H1 (cell line): ENCODE measurements around the gene IL22RA2. TPM values are rescaled to one million over a fixed set of nuclear protein-coding genes. Genes with fewer than 3 reads are reported as not detected.

Source experiments
- CTCF ChIA-PET: fragments of 300-600 bp; sonication (Branson Sonifier 250); formaldehyde crosslinking; loops from one replicate; lab custom pipeline; 2021; ENCODE audit not compliant: partially characterized antibody; lab: Charles Lee
- POLR2A ChIA-PET: fragments of 300-600 bp; sonication (Branson Sonifier 250); formaldehyde crosslinking; loops from one replicate; lab custom pipeline; 2021; ENCODE audit warnings: inconsistent platforms; ENCODE audit not compliant: partially characterized antibody; lab: Charles Lee
- DNase-seq, 2 experiments: peaks; one replicate each; pipeline versions ENCODE4 v3.0.0 to v3.0.0-alpha.2; 2010 to 2022; ENCODE audit warnings: low spot score in 2 of 2, low read depth in 1 of 2, mixed read lengths in 1 of 2
- FAIRE-seq: peaks from 2 replicates; lab custom pipeline; 2011; peaks lifted over from hg19 to GRCh38; lab: Jason Lieb, UNC
- H2AFZ ChIP-seq: 2 replicates; pipeline ENCODE4 v1.8.1; 2012; ENCODE audit warnings: low read length, inconsistent platforms
- H2AK5ac ChIP-seq: 2 replicates; pipeline ENCODE4 v1.6.1; 2013; ENCODE audit warnings: low read depth, low read length
- H2BK120ac ChIP-seq: replicated peaks from 2 replicates; pipeline ENCODE3; 2013; ENCODE audit warnings: low read depth, low read length, inconsistent platforms
- H2BK12ac ChIP-seq: 2 replicates; pipeline ENCODE4 v1.6.1; 2013; ENCODE audit warnings: low read depth, low read length
- H2BK15ac ChIP-seq: 2 replicates; pipeline ENCODE4 v1.6.1; 2013; ENCODE audit warnings: low read length
- H2BK20ac ChIP-seq: 2 replicates; pipeline ENCODE4 v1.6.1; 2013; ENCODE audit warnings: low read length
- H2BK5ac ChIP-seq: 2 replicates; pipeline ENCODE4 v1.6.1; 2013; ENCODE audit warnings: low read depth, low read length
- H3K14ac ChIP-seq: 2 replicates; pipeline ENCODE4 v1.6.1; 2013; ENCODE audit warnings: inconsistent platforms; ENCODE audit not compliant: insufficient read length
- H3K18ac ChIP-seq: 2 replicates; pipeline ENCODE4 v1.6.1; 2013; ENCODE audit warnings: low read length; ENCODE audit errors: extremely low read depth
- H3K23ac ChIP-seq: 2 replicates; pipeline ENCODE4 v1.6.1; 2013; ENCODE audit warnings: inconsistent platforms; ENCODE audit not compliant: insufficient read length
- H3K23me2 ChIP-seq: 2 replicates; pipeline ENCODE4 v1.6.1; 2013; ENCODE audit warnings: low read depth, low read length
- H3K27ac ChIP-seq: 2 replicates; pipeline ENCODE4 v1.6.1; 2011; ENCODE audit warnings: low read depth, low read length, inconsistent platforms
- H3K27me3 ChIP-seq, 4 experiments: replicated peaks in 1 of 4; 1 replicate in 1 of 4; 2 replicates in 3 of 4; pipeline versions ENCODE4 v1.6.1 to v1.8.1; 2011 to 2013; ENCODE audit warnings: low read length in 3 of 4, mild to moderate bottlenecking in 3 of 4, inconsistent platforms in 2 of 4, mixed read lengths in 2 of 4, moderate library complexity in 1 of 4; ENCODE audit not compliant: control insufficient read depth in 3 of 4, insufficient read depth in 3 of 4; ENCODE audit errors: extremely low read depth in 1 of 4
- H3K36me3 ChIP-seq, 4 experiments: 2 replicates each; pipeline versions ENCODE4 v1.6.1 to v1.8.1; 2011 to 2013; ENCODE audit warnings: mild to moderate bottlenecking in 4 of 4, low read length in 3 of 4, moderate library complexity in 2 of 4, control low read depth in 1 of 4, inconsistent platforms in 1 of 4; ENCODE audit not compliant: insufficient read depth in 4 of 4, control insufficient read depth in 2 of 4
- H3K4ac ChIP-seq: replicated peaks from 2 replicates; pipeline ENCODE3; 2013; ENCODE audit warnings: low read length, low read depth, mixed read lengths, inconsistent platforms; ENCODE audit not compliant: insufficient read length
- H3K4me1 ChIP-seq, 4 experiments: replicated peaks in 1 of 4; 1 replicate in 1 of 4; 2 replicates in 3 of 4; pipeline versions ENCODE4 v1.6.1 to v1.8.1; 2011 to 2013; ENCODE audit warnings: low read length in 3 of 4, inconsistent platforms in 2 of 4, mixed read lengths in 1 of 4; ENCODE audit not compliant: insufficient read depth in 4 of 4, control insufficient read depth in 3 of 4
- H3K4me2 ChIP-seq, 2 experiments: 2 replicates each; pipeline versions ENCODE4 v1.6.1 to v1.8.1; 2011 to 2013; ENCODE audit warnings: low read depth in 2 of 2, low read length in 2 of 2, control low read depth in 1 of 2, inconsistent platforms in 1 of 2, mild to moderate bottlenecking in 1 of 2; ENCODE audit not compliant: insufficient read depth in 1 of 2
- H3K4me3 ChIP-seq, 4 experiments: fragments of 200-600, 300-600 bp in 1 of 4; sonication (generic), shearing (Covaris generic), sonication (Bioruptor Twin) in 1 of 4; 2 replicates each; pipeline versions ENCODE4 v1.5.1 to v1.8.1; 2011 to 2016; ENCODE audit warnings: low read length in 4 of 4, low read depth in 3 of 4, control low read depth in 2 of 4, inconsistent platforms in 2 of 4, mild to moderate bottlenecking in 2 of 4, mixed read lengths in 1 of 4, moderate library complexity in 1 of 4; ENCODE audit not compliant: insufficient read depth in 2 of 4; ENCODE audit errors: extremely low read depth in 1 of 4
- H3K56ac ChIP-seq: replicated peaks from 2 replicates; pipeline ENCODE3; 2013; ENCODE audit warnings: low read depth, mild to moderate bottlenecking, mixed read lengths, low read length, inconsistent platforms; ENCODE audit not compliant: insufficient read length
- H3K79me1 ChIP-seq: 2 replicates; pipeline ENCODE4 v1.6.1; 2013; ENCODE audit warnings: low read depth, low read length, control low read depth
- H3K79me2 ChIP-seq, 2 experiments: 2 replicates each; pipeline versions ENCODE4 v1.6.1 to v1.8.1; 2012 to 2013; ENCODE audit warnings: low read length in 2 of 2, mild to moderate bottlenecking in 2 of 2, inconsistent platforms in 1 of 2; ENCODE audit not compliant: insufficient read depth in 2 of 2, control insufficient read depth in 1 of 2
- H3K9ac ChIP-seq, 4 experiments: replicated peaks in 1 of 4; 1 replicate in 1 of 4; 2 replicates in 3 of 4; pipeline versions ENCODE4 v1.6.1 to v1.8.1; 2011 to 2013; ENCODE audit warnings: low read depth in 3 of 4, low read length in 3 of 4, control low read depth in 2 of 4, mild to moderate bottlenecking in 2 of 4, moderate library complexity in 2 of 4, inconsistent platforms in 1 of 4; ENCODE audit errors: extremely low read depth in 1 of 4
- H3K9me3 ChIP-seq, 2 experiments: 2 replicates each; pipeline versions ENCODE4 v1.6.1 to v1.8.1; 2012 to 2013; ENCODE audit warnings: mild to moderate bottlenecking in 2 of 2, moderate library complexity in 2 of 2, control low read depth in 1 of 2, inconsistent platforms in 1 of 2, low read depth in 1 of 2, low read length in 1 of 2, mixed read lengths in 1 of 2; ENCODE audit not compliant: insufficient read depth in 2 of 2
- H4K20me1 ChIP-seq, 2 experiments: replicated peaks in 1 of 2; 2 replicates each; pipeline versions ENCODE3 to v1.8.1; 2011 to 2013; ENCODE audit warnings: inconsistent platforms in 2 of 2, low read length in 2 of 2, mild to moderate bottlenecking in 1 of 2; ENCODE audit not compliant: insufficient read depth in 2 of 2, control insufficient read depth in 1 of 2
- H4K5ac ChIP-seq: 2 replicates; pipeline ENCODE4 v1.6.1; 2013; ENCODE audit warnings: low read length, low read depth, mixed read lengths, inconsistent platforms; ENCODE audit not compliant: insufficient read length
- H4K8ac ChIP-seq: 2 replicates; pipeline ENCODE4 v1.8.0; 2013; ENCODE audit warnings: mild to moderate bottlenecking, moderate library complexity, low read length, inconsistent platforms; ENCODE audit not compliant: insufficient read depth; ENCODE audit errors: extremely low read depth
- H4K91ac ChIP-seq: replicated peaks from 2 replicates; pipeline ENCODE3; 2013; ENCODE audit warnings: low read length, mixed read lengths, inconsistent platforms; ENCODE audit not compliant: insufficient read length
- WGBS, 2 experiments: shearing (Covaris generic) in 1 of 2; methylation state at CpG; one replicate each; pipeline versions ENCODE4 v1.1.6 to v1.1.7; 2013 to 2015; ENCODE audit warnings: low lambda C conversion rate in 2 of 2, mixed read lengths in 2 of 2, inconsistent platforms in 1 of 2, low coverage in 1 of 2, missing lambda C conversion rate in 1 of 2; ENCODE audit not compliant: insufficient replicate concordance in 2 of 2, insufficient coverage in 1 of 2, insufficient read length in 1 of 2; ENCODE audit errors: extremely low coverage in 1 of 2, missing lambda C conversion rate in 1 of 2; 5-methylcytosine and 5-hydroxymethylcytosine counted together
- polyA plus RNA-seq, 7 experiments: library from polyadenylated mRNA; depleted of rRNA in 3 of 7; stranded (reverse) in 5 of 7; unstranded in 2 of 7; fragments of >200 nt in 5 of 7; fragments of 200-250 nt in 2 of 7; gene quantifications; 1 replicate in 5 of 7; 2 replicates in 1 of 7; 4 replicates in 1 of 7; pipeline versions ENCODE4 v1.2.1 to v1.2.3, GENCODE V29; 2011 to 2013; ENCODE audit warnings: missing spikeins in 2 of 7, mixed read lengths in 2 of 7
- total RNA-seq: library from RNA; stranded (reverse); fragmentation: NEBNext Ultra II Directional; extraction: Animal tissue kit (Norgen Biotek cat#: 25700); gene quantifications from 2 replicates; pipeline ENCODE4 v1.2.1, GENCODE V29; 2021

Gene IL22RA2
- total and polyA plus RNA-seq, 2 of the 8 experiments (the other 6 are each of a cell fraction or from before 2014, with no cell fraction given) = not detected

- 0 out of 2 replicates have a peak, but pooled peaks cover 3% of the 10 kb centered on the region for H3K23me2 ChIP-seq
- peaks cover 2 to 7% of the 10 kb centered on the region in 2 experiments for H4K20me1 ChIP-seq
- peaks cover 14% of the 10 kb centered on the region for H3K79me1 ChIP-seq
- no peak overlapping the region for H3K18ac ChIP-seq
- no peak overlapping the region for H3K4ac ChIP-seq
- no peak overlapping the region for H3K27ac ChIP-seq
- no peak overlapping the region; a peak in 1 of 7 replicates for H3K9ac ChIP-seq
- FAIRE-seq (no peak), DNase-seq (no peak)
- peaks cover 0 to 4% (median under 1%) of the 10 kb centered on the region in 4 experiments; a peak in 2 of 8 replicates for H3K36me3 ChIP-seq
- ChIA-PET CTCF (interaction anchor here (0.5 to 1.3 kb wide), 2 partner anchors 15 to 64 kb away, joined by 3 to 5 read pairs; no protein-coding TSS in a partner anchor), POLR2A (interaction anchor here (1.6 kb wide), 1 partner anchor 33 kb away, joined by 3 read pairs; no protein-coding TSS in a partner anchor)
- H3K14ac ChIP-seq = no peak overlapping the region
- H3K4me2 ChIP-seq = peak overlapping the region in 1 of 2 experiments; percentile 99; a peak in 1 of 4 replicates
- no peak overlapping the region; a peak in 2 of 8 replicates for H3K4me3 ChIP-seq
- no peak overlapping the region for H4K91ac ChIP-seq
- no peak overlapping the region for H2BK120ac ChIP-seq
- H3K4me1 ChIP-seq = peaks cover 7 to 9% (median 7%) of the 10 kb centered on the region in 4 experiments; a peak in 6 of 7 replicates
- no peaks in the 10 kb centered on the region for H3K9me3 ChIP-seq
- H3K27me3 ChIP-seq = no peaks in the 10 kb centered on the region
- H2AK5ac ChIP-seq = no peak overlapping the region
- WGBS, 2 experiments = 93% methylated on average over 12 of the region's 12 CpGs; no CpG with 5 or more reads in 1 of the 2 experiments
- no peak overlapping the region for H2AFZ ChIP-seq
- no peak overlapping the region for H2BK5ac ChIP-seq
- H2BK20ac ChIP-seq = no peak overlapping the region
- no peak overlapping the region for H3K56ac ChIP-seq
- no peak overlapping the region for H3K23ac ChIP-seq
- H3K79me2 ChIP-seq = peaks cover 20 to 69% of the 10 kb centered on the region in 2 experiments
- H4K5ac ChIP-seq = no peak overlapping the region
- no peak overlapping the region for H2BK15ac ChIP-seq
- no peak overlapping the region for H2BK12ac ChIP-seq
- no peak overlapping the region for H4K8ac ChIP-seq
Observed at GRCh38 chr6:137216875-137217553, 43.6 kb upstream of the IL22RA2 start.
